Tibial nerve (tissue), 4 donors: ENCODE data around the gene MARCHF10. TPM values are rescaled to one million over a fixed set of nuclear protein-coding genes. Genes with fewer than 3 reads are reported as not detected.

ENCODE experiments used
- DNase-seq, 2 donors: peaks; one replicate each; pipeline ENCODE4 v3.0.0-alpha.2; 2019; ENCODE audit warnings: low spot score in 2 of 2
- H3K27ac ChIP-seq, 4 donors: fragments of 200-600 bp; sonication (generic) in 3 of 4; one replicate each; pipeline ENCODE4 v1.5.1; 2017 to 2019; ENCODE audit warnings: mild to moderate bottlenecking in 1 of 4
- H3K27me3 ChIP-seq, 2 donors: fragments of 200-600 bp; sonication (generic) in 1 of 2; one replicate each; pipeline versions ENCODE4 v1.5.1 to v1.6.0; 2017 to 2019
- H3K36me3 ChIP-seq, 3 donors: fragments of 200-600 bp; sonication (generic); one replicate each; pipeline ENCODE4 v1.5.1; 2018 to 2019
- H3K4me1 ChIP-seq, 4 donors: fragments of 200-600 bp; sonication (generic) in 3 of 4; one replicate each; pipeline ENCODE4 v1.5.1; 2017 to 2019
- H3K4me3 ChIP-seq, 4 donors: fragments of 200-600 bp; sonication (generic) in 3 of 4; one replicate each; pipeline ENCODE4 v1.5.1; 2017 to 2019; ENCODE audit warnings: mild to moderate bottlenecking in 1 of 4, moderate library complexity in 1 of 4
- H3K9me3 ChIP-seq, 4 donors: fragments of 200-600 bp; sonication (generic) in 3 of 4; one replicate each; pipeline ENCODE4 v1.5.1; 2017 to 2019
- CTCF ChIP-seq, 5 experiments: fragments of 200-600 bp in 3 of 5; fragments of 450-650 bp in 2 of 5; sonication (generic) in 3 of 5; IDR thresholded peaks; one replicate each; pipeline ENCODE4 v1.5.1; 2016 to 2019; ENCODE audit warnings: antibody characterized with exemption in 5 of 5, mild to moderate bottlenecking in 3 of 5, moderate library complexity in 2 of 5
- EP300 ChIP-seq, 2 donors: sonication (generic); formaldehyde crosslinking; IDR thresholded peaks; one replicate each; pipeline ENCODE4 v1.6.1; 2017; ENCODE audit warnings: antibody characterized with exemption in 2 of 2, mild to moderate bottlenecking in 1 of 2
- POLR2A ChIP-seq, 2 donors: fragments of 450-650 bp; IDR thresholded peaks; one replicate each; pipeline ENCODE4 v1.6.1; 2017; ENCODE audit warnings: antibody characterized with exemption in 2 of 2, mild to moderate bottlenecking in 2 of 2, moderate library complexity in 2 of 2
- WGBS, 2 donors: methylation state at CpG; one replicate each; pipeline ENCODE4 v1.1.5; 2018; 5-methylcytosine and 5-hydroxymethylcytosine counted together
- total RNA-seq, 4 donors: library from RNA; depleted of rRNA; stranded (reverse); fragments of >200 nt; gene quantifications; one replicate each; pipeline ENCODE4 v1.1.0, GENCODE V29; 2016

The MARCHF10 gene
- total RNA-seq, 4 donors from 2014 or later, result 1.8 to 11.7 (median 3.6) TPM

GRCh38 chr17:62825182-62825581 lies 17.1 kb upstream of the MARCHF10 start:
- no peaks in the 10 kb centered on the region for H3K9me3 ChIP-seq
- no peaks in the 10 kb centered on the region for H3K36me3 ChIP-seq
- H3K4me1 ChIP-seq, result peaks cover 0 to 4% (median 0%) of the 10 kb centered on the region in 4 donors
- TF ChIP-seq CTCF (IDR thresholded peaks at IDR 0.05), result no peak
- TF ChIP-seq EP300 (IDR thresholded peaks at IDR 0.05), result no peak
- no peak for TF ChIP-seq POLR2A (IDR thresholded peaks at IDR 0.05)
- 80 to 84% methylated on average over 3 of the region's 3 CpGs for WGBS, 2 donors
- no peaks in the 10 kb centered on the region for H3K27me3 ChIP-seq
- H3K27ac ChIP-seq, result no peak overlapping the region
- no peak for DNase-seq
- no peak overlapping the region for H3K4me3 ChIP-seq

GRCh38 chr17:62824290-62825131 lies 16.4 kb upstream of the MARCHF10 start:
- no peak overlapping the region for H3K27ac ChIP-seq
- no peak overlapping the region for H3K4me3 ChIP-seq
- no peaks in the 10 kb centered on the region for H3K27me3 ChIP-seq
- WGBS, 2 donors, result 76 to 77% methylated on average over 7 of the region's 7 CpGs
- H3K9me3 ChIP-seq, result no peaks in the 10 kb centered on the region
- no peak for DNase-seq
- H3K36me3 ChIP-seq, result no peaks in the 10 kb centered on the region
- TF ChIP-seq EP300 (IDR thresholded peaks at IDR 0.05) (no peak), POLR2A (IDR thresholded peaks at IDR 0.05) (no peak), CTCF (IDR thresholded peaks at IDR 0.05) (no peak)
- H3K4me1 ChIP-seq, result peaks cover 0 to 11% (median 0%) of the 10 kb centered on the region in 4 donors

GRCh38 chr17:62823111-62823893 lies 15.2 kb upstream of the MARCHF10 start:
- Histone ChIP-seq H3K4me3 (no peak overlapping the region), H3K27me3 (no peaks in the 10 kb centered on the region), H3K27ac (no peak overlapping the region), H3K36me3 (no peaks in the 10 kb centered on the region), H3K4me1 (peaks cover 0 to 17% (median 0%) of the 10 kb centered on the region in 4 donors), H3K9me3 (no peaks in the 10 kb centered on the region)
- no peak for TF ChIP-seq EP300 (IDR thresholded peaks at IDR 0.05)
- DNase-seq, result no peak
- WGBS, 2 donors, result 94 to 95% methylated on average over 8 of the region's 8 CpGs

GRCh38 chr17:62822080-62822904 lies 14.2 kb upstream of the MARCHF10 start:
- no peak overlapping the region for H3K4me3 ChIP-seq

More at GRCh38 chr17:62822080-62822904, 14.2 kb upstream of the MARCHF10 start:
- Histone ChIP-seq H3K9me3 (no peaks in the 10 kb centered on the region), H3K4me1 (peaks cover 0 to 17% (median 0%) of the 10 kb centered on the region in 4 donors), H3K27ac (no peak overlapping the region), H3K27me3 (no peaks in the 10 kb centered on the region), H3K36me3 (no peaks in the 10 kb centered on the region)
- DNase-seq, result no peak
- TF ChIP-seq EP300 (IDR thresholded peaks at IDR 0.05) (no peak), POLR2A (IDR thresholded peaks at IDR 0.05) (no peak), CTCF (IDR thresholded peaks at IDR 0.05) (no peak)
- WGBS, 2 donors, result 82 to 87% methylated on average over 11 of the region's 11 CpGs
